ENCODE data around the gene CFAP46. TPM values are rescaled to one million over a fixed set of nuclear protein-coding genes. Genes with fewer than 3 reads are reported as not detected.
A peak's percentile ranks its signal among the peaks of the same experiment; 100 is the strongest.

CFAP46 gene
- total and polyA plus RNA-seq, 2 experiments from 2014 or later, result 3.1 to 5.4 TPM

GRCh38 chr10:132835848-132836233 lies 106.5 kb downstream of the CFAP46 start:
- no peak overlapping the region for H3K27ac Mint-ChIP-seq
- Histone ChIP-seq H3F3A (replicated peaks; ENCODE audit: low read depth) (peaks cover 8% of the 10 kb centered on the region; the same call in 1 of the 2 replicates), H4K20me1 (replicated peaks; ENCODE audit: insufficient read depth) (no peaks in the 10 kb centered on the region; the same call in 1 of the 2 replicates), H3K27me3 (ENCODE audit: insufficient read depth) (no peaks in the 10 kb centered on the region), H3K27ac (ENCODE audit: low read depth) (no peak overlapping the region), H3K4me2 (no peak overlapping the region), H2AFZ (no peak overlapping the region; the same call in 1 of the 2 replicates), H3K79me2 (replicated peaks; ENCODE audit: insufficient read depth) (no peaks in the 10 kb centered on the region), H3K36me3 (ENCODE audit: insufficient read depth) (no peaks in the 10 kb centered on the region), H3K9me2 (ENCODE audit: insufficient read depth) (no peaks in the 10 kb centered on the region), H3K4me1 (ENCODE audit: insufficient read depth) (no peaks in the 10 kb centered on the region), H3K4me3 (no peak overlapping the region)
- TF ChIP-seq, protein P1, sequence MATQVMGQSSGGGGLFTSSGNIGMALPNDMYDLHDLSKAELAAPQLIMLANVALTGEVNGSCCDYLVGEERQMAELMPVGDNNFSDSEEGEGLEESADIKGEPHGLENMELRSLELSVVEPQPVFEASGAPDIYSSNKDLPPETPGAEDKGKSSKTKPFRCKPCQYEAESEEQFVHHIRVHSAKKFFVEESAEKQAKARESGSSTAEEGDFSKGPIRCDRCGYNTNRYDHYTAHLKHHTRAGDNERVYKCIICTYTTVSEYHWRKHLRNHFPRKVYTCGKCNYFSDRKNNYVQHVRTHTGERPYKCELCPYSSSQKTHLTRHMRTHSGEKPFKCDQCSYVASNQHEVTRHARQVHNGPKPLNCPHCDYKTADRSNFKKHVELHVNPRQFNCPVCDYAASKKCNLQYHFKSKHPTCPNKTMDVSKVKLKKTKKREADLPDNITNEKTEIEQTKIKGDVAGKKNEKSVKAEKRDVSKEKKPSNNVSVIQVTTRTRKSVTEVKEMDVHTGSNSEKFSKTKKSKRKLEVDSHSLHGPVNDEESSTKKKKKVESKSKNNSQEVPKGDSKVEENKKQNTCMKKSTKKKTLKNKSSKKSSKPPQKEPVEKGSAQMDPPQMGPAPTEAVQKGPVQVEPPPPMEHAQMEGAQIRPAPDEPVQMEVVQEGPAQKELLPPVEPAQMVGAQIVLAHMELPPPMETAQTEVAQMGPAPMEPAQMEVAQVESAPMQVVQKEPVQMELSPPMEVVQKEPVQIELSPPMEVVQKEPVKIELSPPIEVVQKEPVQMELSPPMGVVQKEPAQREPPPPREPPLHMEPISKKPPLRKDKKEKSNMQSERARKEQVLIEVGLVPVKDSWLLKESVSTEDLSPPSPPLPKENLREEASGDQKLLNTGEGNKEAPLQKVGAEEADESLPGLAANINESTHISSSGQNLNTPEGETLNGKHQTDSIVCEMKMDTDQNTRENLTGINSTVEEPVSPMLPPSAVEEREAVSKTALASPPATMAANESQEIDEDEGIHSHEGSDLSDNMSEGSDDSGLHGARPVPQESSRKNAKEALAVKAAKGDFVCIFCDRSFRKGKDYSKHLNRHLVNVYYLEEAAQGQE (IDR thresholded peaks at IDR 0.05; ENCODE audit: unreplicated experiment), result no peak
- TF ChIP-seq ZNF114 (CRISPR knock-in tag; IDR thresholded peaks at IDR 0.05) (no peak), CTCF (conservative IDR thresholded peaks at IDR 0.05; ENCODE audit: low read depth in 2 of 2) (no peak), POLR2AphosphoS5 (IDR thresholded peaks at IDR 0.05; ENCODE audit: low read depth) (no peak), CREB1 (CRISPR knock-in tag; IDR thresholded peaks at IDR 0.05; ENCODE audit: low read depth) (no peak), STAT1 (IDR thresholded peaks at IDR 0.05; ENCODE audit: unreplicated experiment) (no peak), NANOG (IDR thresholded peaks at IDR 0.05; ENCODE audit: borderline replicate concordance) (no peak), ZNF331 (CRISPR knock-in tag; IDR thresholded peaks at IDR 0.05; ENCODE audit: low read depth) (no peak), JUNB (IDR thresholded peaks at IDR 0.05; ENCODE audit: unreplicated experiment) (no peak), EZH2 (IDR thresholded peaks at IDR 0.05; ENCODE audit: low read depth, unreplicated experiment) (no peak), ETS1 (IDR thresholded peaks at IDR 0.05) (no peak), EZH2phosphoT487 (IDR thresholded peaks at IDR 0.05; ENCODE audit: unreplicated experiment) (no peak)
- TF ChIP-seq, protein P2, sequence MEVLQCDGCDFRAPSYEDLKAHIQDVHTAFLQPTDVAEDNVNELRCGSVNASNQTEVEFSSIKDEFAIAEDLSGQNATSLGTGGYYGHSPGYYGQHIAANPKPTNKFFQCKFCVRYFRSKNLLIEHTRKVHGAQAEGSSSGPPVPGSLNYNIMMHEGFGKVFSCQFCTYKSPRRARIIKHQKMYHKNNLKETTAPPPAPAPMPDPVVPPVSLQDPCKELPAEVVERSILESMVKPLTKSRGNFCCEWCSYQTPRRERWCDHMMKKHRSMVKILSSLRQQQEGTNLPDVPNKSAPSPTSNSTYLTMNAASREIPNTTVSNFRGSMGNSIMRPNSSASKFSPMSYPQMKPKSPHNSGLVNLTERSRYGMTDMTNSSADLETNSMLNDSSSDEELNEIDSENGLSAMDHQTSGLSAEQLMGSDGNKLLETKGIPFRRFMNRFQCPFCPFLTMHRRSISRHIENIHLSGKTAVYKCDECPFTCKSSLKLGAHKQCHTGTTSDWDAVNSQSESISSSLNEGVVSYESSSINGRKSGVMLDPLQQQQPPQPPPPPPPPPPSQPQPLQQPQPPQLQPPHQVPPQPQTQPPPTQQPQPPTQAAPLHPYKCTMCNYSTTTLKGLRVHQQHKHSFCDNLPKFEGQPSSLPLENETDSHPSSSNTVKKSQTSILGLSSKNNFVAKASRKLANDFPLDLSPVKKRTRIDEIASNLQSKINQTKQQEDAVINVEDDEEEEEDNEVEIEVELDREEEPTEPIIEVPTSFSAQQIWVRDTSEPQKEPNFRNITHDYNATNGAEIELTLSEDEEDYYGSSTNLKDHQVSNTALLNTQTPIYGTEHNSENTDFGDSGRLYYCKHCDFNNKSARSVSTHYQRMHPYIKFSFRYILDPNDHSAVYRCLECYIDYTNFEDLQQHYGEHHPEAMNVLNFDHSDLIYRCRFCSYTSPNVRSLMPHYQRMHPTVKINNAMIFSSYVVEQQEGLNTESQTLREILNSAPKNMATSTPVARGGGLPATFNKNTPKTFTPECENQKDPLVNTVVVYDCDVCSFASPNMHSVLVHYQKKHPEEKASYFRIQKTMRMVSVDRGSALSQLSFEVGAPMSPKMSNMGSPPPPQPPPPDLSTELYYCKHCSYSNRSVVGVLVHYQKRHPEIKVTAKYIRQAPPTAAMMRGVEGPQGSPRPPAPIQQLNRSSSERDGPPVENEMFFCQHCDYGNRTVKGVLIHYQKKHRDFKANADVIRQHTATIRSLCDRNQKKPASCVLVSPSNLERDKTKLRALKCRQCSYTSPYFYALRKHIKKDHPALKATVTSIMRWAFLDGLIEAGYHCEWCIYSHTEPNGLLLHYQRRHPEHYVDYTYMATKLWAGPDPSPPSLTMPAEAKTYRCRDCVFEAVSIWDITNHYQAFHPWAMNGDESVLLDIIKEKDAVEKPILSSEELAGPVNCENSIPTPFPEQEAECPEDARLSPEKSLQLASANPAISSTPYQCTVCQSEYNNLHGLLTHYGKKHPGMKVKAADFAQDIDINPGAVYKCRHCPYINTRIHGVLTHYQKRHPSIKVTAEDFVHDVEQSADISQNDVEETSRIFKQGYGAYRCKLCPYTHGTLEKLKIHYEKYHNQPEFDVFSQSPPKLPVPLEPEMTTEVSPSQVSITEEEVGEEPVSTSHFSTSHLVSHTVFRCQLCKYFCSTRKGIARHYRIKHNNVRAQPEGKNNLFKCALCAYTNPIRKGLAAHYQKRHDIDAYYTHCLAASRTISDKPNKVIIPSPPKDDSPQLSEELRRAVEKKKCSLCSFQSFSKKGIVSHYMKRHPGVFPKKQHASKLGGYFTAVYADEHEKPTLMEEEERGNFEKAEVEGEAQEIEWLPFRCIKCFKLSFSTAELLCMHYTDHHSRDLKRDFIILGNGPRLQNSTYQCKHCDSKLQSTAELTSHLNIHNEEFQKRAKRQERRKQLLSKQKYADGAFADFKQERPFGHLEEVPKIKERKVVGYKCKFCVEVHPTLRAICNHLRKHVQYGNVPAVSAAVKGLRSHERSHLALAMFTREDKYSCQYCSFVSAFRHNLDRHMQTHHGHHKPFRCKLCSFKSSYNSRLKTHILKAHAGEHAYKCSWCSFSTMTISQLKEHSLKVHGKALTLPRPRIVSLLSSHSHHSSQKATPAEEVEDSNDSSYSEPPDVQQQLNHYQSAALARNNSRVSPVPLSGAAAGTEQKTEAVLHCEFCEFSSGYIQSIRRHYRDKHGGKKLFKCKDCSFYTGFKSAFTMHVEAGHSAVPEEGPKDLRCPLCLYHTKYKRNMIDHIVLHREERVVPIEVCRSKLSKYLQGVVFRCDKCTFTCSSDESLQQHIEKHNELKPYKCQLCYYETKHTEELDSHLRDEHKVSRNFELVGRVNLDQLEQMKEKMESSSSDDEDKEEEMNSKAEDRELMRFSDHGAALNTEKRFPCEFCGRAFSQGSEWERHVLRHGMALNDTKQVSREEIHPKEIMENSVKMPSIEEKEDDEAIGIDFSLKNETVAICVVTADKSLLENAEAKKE (CRISPR knock-in tag; IDR thresholded peaks at IDR 0.05), result no peak
- peaks cover 5% of the 10 kb centered on the region for H3K27me3 Mint-ChIP-seq (ENCODE audit: insufficient read depth, low read depth, poor library complexity)
- no peaks in the 10 kb centered on the region for H3K4me1 Mint-ChIP-seq
- DNase-seq (ENCODE audit: low spot score), result peak; percentile 45
- no peak overlapping the region for H3K4me3 Mint-ChIP-seq
- ATAC-seq, result peak; percentile 44; the same call in 2 of the 3 replicates
- H3K36me3 Mint-ChIP-seq (ENCODE audit: low read depth), result no peaks in the 10 kb centered on the region
- H3K9me3 Mint-ChIP-seq, result peaks cover 3% of the 10 kb centered on the region; the same call in 1 of the 3 replicates
